CD14-positive monocyte (primary cell): Measurements from ENCODE around the gene IGF2BP3. TPM values are rescaled to one million over a fixed set of nuclear protein-coding genes. Genes with fewer than 3 reads are reported as not detected.

ENCODE experiments used
- DNase-seq, 3 donors: peaks; one replicate each; pipeline ENCODE4 v3.0.0-alpha.2; 2011 to 2022
- H2AFZ ChIP-seq: 2 replicates; pipeline ENCODE4 v1.6.0; 2012; ENCODE audit warnings: mild to moderate bottlenecking, low read depth, low read length, inconsistent platforms; ENCODE audit not compliant: insufficient read depth, poor library complexity, severe bottlenecking
- H3K27ac ChIP-seq, 2 donors: 1 replicate in 1 of 2; 2 replicates in 1 of 2; pipeline ENCODE4 v1.5.1; 2012 to 2013; ENCODE audit warnings: low read length in 2 of 2, control low read depth in 1 of 2, inconsistent platforms in 1 of 2, low read depth in 1 of 2, mild to moderate bottlenecking in 1 of 2
- H3K27me3 ChIP-seq, 2 donors: one replicate each; pipeline versions ENCODE4 v1.6.0 to v1.6.1; 2011 to 2013; ENCODE audit warnings: low read length in 2 of 2; ENCODE audit not compliant: control insufficient read depth in 2 of 2, insufficient read depth in 2 of 2
- H3K36me3 ChIP-seq, 2 donors: replicated peaks in 1 of 2; 1 replicate in 1 of 2; 2 replicates in 1 of 2; pipeline versions ENCODE4 v1.5.1 to v1.6.1; 2012 to 2013; ENCODE audit warnings: low read length in 2 of 2, control low read depth in 1 of 2, inconsistent platforms in 1 of 2, mild to moderate bottlenecking in 1 of 2; ENCODE audit not compliant: insufficient read depth in 2 of 2, control insufficient read depth in 1 of 2
- H3K4me1 ChIP-seq, 2 donors: 1 replicate in 1 of 2; 2 replicates in 1 of 2; pipeline versions ENCODE4 v1.5.1 to v1.6.1; 2012 to 2013; ENCODE audit warnings: low read length in 2 of 2, control low read depth in 1 of 2, inconsistent platforms in 1 of 2, mild to moderate bottlenecking in 1 of 2, moderate library complexity in 1 of 2; ENCODE audit not compliant: insufficient read depth in 2 of 2, control insufficient read depth in 1 of 2
- H3K4me2 ChIP-seq: replicated peaks from 2 replicates; pipeline ENCODE3; 2012; ENCODE audit warnings: low read length, moderate library complexity, mild to moderate bottlenecking; ENCODE audit not compliant: poor library complexity, severe bottlenecking; ENCODE audit errors: extremely low read depth
- H3K4me3 ChIP-seq, 3 experiments: fragments of 200-600 bp in 1 of 3; sonication (generic) in 1 of 3; replicated peaks in 1 of 3; 1 replicate in 2 of 3; 2 replicates in 1 of 3; pipeline ENCODE4 v1.5.1; 2011 to 2013; ENCODE audit warnings: low read length in 3 of 3, mild to moderate bottlenecking in 3 of 3, control low read depth in 2 of 3, low read depth in 2 of 3, inconsistent platforms in 1 of 3, moderate library complexity in 1 of 3
- H3K79me2 ChIP-seq: 2 replicates; pipeline ENCODE4 v1.6.0; 2012; ENCODE audit warnings: mild to moderate bottlenecking, control low read depth, inconsistent platforms, low read length, moderate library complexity; ENCODE audit not compliant: insufficient read depth
- H3K9ac ChIP-seq: 2 replicates; pipeline ENCODE4 v1.6.0; 2017; ENCODE audit warnings: low read length, mild to moderate bottlenecking; ENCODE audit not compliant: insufficient read depth, poor library complexity, severe bottlenecking
- H3K9me3 ChIP-seq, 2 donors: replicated peaks in 1 of 2; 1 replicate in 1 of 2; 2 replicates in 1 of 2; pipeline versions ENCODE4 v1.5.1 to v1.6.1; 2012 to 2013; ENCODE audit warnings: low read length in 2 of 2, control low read depth in 1 of 2; ENCODE audit not compliant: control insufficient read depth in 1 of 2, insufficient read depth in 1 of 2
- H4K20me1 ChIP-seq: 2 replicates; pipeline ENCODE4 v1.6.0; 2012; ENCODE audit warnings: mild to moderate bottlenecking, low read length, control low read depth, moderate library complexity; ENCODE audit not compliant: insufficient read depth
- H3K27ac Mint-ChIP-seq, 7 donors: one replicate each; pipeline ENCODE4 v1.8.0; 2020; ENCODE audit warnings: mild to moderate bottlenecking in 7 of 7, mixed read lengths in 7 of 7, moderate library complexity in 6 of 7, inconsistent platforms in 2 of 7
- H3K27me3 Mint-ChIP-seq, 3 donors: one replicate each; pipeline ENCODE4 v1.8.0; 2021 to 2022; ENCODE audit warnings: low read depth in 3 of 3, mild to moderate bottlenecking in 3 of 3, mixed read lengths in 3 of 3, moderate library complexity in 3 of 3, inconsistent platforms in 1 of 3
- H3K36me3 Mint-ChIP-seq, 2 donors: one replicate each; pipeline ENCODE4 v1.8.0; 2020; ENCODE audit warnings: mixed read lengths in 2 of 2, inconsistent platforms in 1 of 2, mild to moderate bottlenecking in 1 of 2
- H3K4me1 Mint-ChIP-seq: one replicate; pipeline ENCODE4 v1.8.0; 2020; ENCODE audit warnings: mild to moderate bottlenecking, mixed read lengths
- H3K4me3 Mint-ChIP-seq, 2 donors: one replicate each; pipeline ENCODE4 v1.8.0; 2020; ENCODE audit warnings: mild to moderate bottlenecking in 2 of 2, mixed read lengths in 2 of 2, moderate library complexity in 1 of 2
- H3K9me3 Mint-ChIP-seq, 7 donors: one replicate each; pipeline ENCODE4 v1.8.0; 2020 to 2022; ENCODE audit warnings: mixed read lengths in 7 of 7, mild to moderate bottlenecking in 6 of 7, moderate library complexity in 6 of 7, inconsistent platforms in 2 of 7
- CTCF ChIP-seq: fragments of 200-600 bp; IDR thresholded peaks from one replicate; pipeline ENCODE4 v1.8.0; 2022; ENCODE audit warnings: antibody characterized with exemption, mild to moderate bottlenecking
- WGBS: methylation state at CpG from one replicate; pipeline ENCODE4 v1.1.5; 2013; ENCODE audit warnings: missing lambda C conversion rate; ENCODE audit not compliant: insufficient coverage; 5-methylcytosine and 5-hydroxymethylcytosine counted together
- intact Hi-C, 2 donors: fragments of 100-400 bp; cut with micrococcal nuclease; formaldehyde crosslinking; loops; one replicate each; pipeline versions ENCODE4 v1.15.0 to v1.15.1; 2023
- polyA plus RNA-seq, 3 donors: library from polyadenylated mRNA; depleted of rRNA in 1 of 3; unstranded in 2 of 3; stranded (reverse) in 1 of 3; fragments of 300-500 nt in 2 of 3; fragments of >200 nt in 1 of 3; fragmentation: Illumina TruSeq in 2 of 3; gene quantifications; 1 replicate in 2 of 3; 2 replicates in 1 of 3; pipeline ENCODE4 v1.2.3, GENCODE V29; 2012 to 2021

IGF2BP3 gene
- polyA plus RNA-seq, 3 donors, result 0.60 to 5.3 (median 3.2) TPM

GRCh38 chr7:23458044-23458443, 12.2 kb downstream of the IGF2BP3 start:
- Histone ChIP-seq H3K79me2 (no peaks in the 10 kb centered on the region), H3K4me3 (no peak overlapping the region), H2AFZ (no peak overlapping the region), H3K9me3 (no peaks in the 10 kb centered on the region), H3K4me2 (no peak overlapping the region), H4K20me1 (no peaks in the 10 kb centered on the region), H3K4me1 (no peaks in the 10 kb centered on the region), H3K27me3 (peaks cover 30 to 44% of the 10 kb centered on the region in 2 donors), H3K9ac (no peak overlapping the region), H3K36me3 (no peaks in the 10 kb centered on the region), H3K27ac (no peak overlapping the region)
- no peaks in the 10 kb centered on the region for H3K36me3 Mint-ChIP-seq
- peak overlapping the region in 1 of 2 donors; percentile 44 for H3K4me3 Mint-ChIP-seq
- no peak for TF ChIP-seq CTCF
- no peak for DNase-seq
- no peak overlapping the region for H3K27ac Mint-ChIP-seq
- peaks cover 44 to 73% (median 50%) of the 10 kb centered on the region in 3 donors for H3K27me3 Mint-ChIP-seq
- peaks cover 2% of the 10 kb centered on the region for H3K4me1 Mint-ChIP-seq
- H3K9me3 Mint-ChIP-seq, result peaks cover 0 to 3% (median 2%) of the 10 kb centered on the region in 7 donors
- intact Hi-C loops, result no loop called here
- 67% methylated on average over 2 of the region's 3 CpGs for WGBS

GRCh38 chr7:23456093-23456492, 14.2 kb downstream of the IGF2BP3 start:
- H2AFZ ChIP-seq, result no peak overlapping the region
- no peaks in the 10 kb centered on the region for H3K36me3 ChIP-seq
- no peaks in the 10 kb centered on the region for H3K79me2 ChIP-seq
- peaks cover 13 to 27% of the 10 kb centered on the region in 2 donors for H3K27me3 ChIP-seq
- peaks cover 32 to 65% (median 44%) of the 10 kb centered on the region in 3 donors for H3K27me3 Mint-ChIP-seq
- intact Hi-C loops, result no loop called here
- no peaks in the 10 kb centered on the region for H3K9me3 ChIP-seq
- H3K27ac ChIP-seq, result no peak overlapping the region
- no peak overlapping the region for H3K9ac ChIP-seq
- H3K9me3 Mint-ChIP-seq, result peaks cover 0 to 2% (median 0%) of the 10 kb centered on the region in 7 donors
- H3K4me3 Mint-ChIP-seq, result no peak overlapping the region
- H3K4me1 Mint-ChIP-seq, result no peaks in the 10 kb centered on the region
- no peaks in the 10 kb centered on the region for H3K36me3 Mint-ChIP-seq
- TF ChIP-seq CTCF, result no peak
- H4K20me1 ChIP-seq, result no peaks in the 10 kb centered on the region
- H3K4me1 ChIP-seq, result no peaks in the 10 kb centered on the region
- WGBS, result no CpG with 5 or more reads among the region's 3 CpGs
- no peak overlapping the region for H3K4me3 ChIP-seq
- no peak for DNase-seq
- no peak overlapping the region for H3K27ac Mint-ChIP-seq
- H3K4me2 ChIP-seq, result no peak overlapping the region
